H1 (cell line): ENCODE data around the gene ARTN. TPM values are rescaled to one million over a fixed set of nuclear protein-coding genes. Genes with fewer than 3 reads are reported as not detected.

ENCODE experiments used
- CTCF ChIA-PET: fragments of 300-600 bp; sonication (Branson Sonifier 250); formaldehyde crosslinking; loops from one replicate; lab custom pipeline; 2021; ENCODE audit not compliant: partially characterized antibody; lab: Charles Lee
- POLR2A ChIA-PET: fragments of 300-600 bp; sonication (Branson Sonifier 250); formaldehyde crosslinking; loops from one replicate; lab custom pipeline; 2021; ENCODE audit warnings: inconsistent platforms; ENCODE audit not compliant: partially characterized antibody; lab: Charles Lee
- DNase-seq, 2 experiments: peaks; one replicate each; pipeline versions ENCODE4 v3.0.0 to v3.0.0-alpha.2; 2010 to 2022; ENCODE audit warnings: low spot score in 2 of 2, low read depth in 1 of 2, mixed read lengths in 1 of 2
- FAIRE-seq: peaks from 2 replicates; lab custom pipeline; 2011; peaks lifted over from hg19 to GRCh38; lab: Jason Lieb, UNC
- H2AFZ ChIP-seq: 2 replicates; pipeline ENCODE4 v1.8.1; 2012; ENCODE audit warnings: low read length, inconsistent platforms
- H2AK5ac ChIP-seq: 2 replicates; pipeline ENCODE4 v1.6.1; 2013; ENCODE audit warnings: low read depth, low read length
- H2BK120ac ChIP-seq: replicated peaks from 2 replicates; pipeline ENCODE3; 2013; ENCODE audit warnings: low read depth, low read length, inconsistent platforms
- H2BK12ac ChIP-seq: 2 replicates; pipeline ENCODE4 v1.6.1; 2013; ENCODE audit warnings: low read depth, low read length
- H2BK15ac ChIP-seq: 2 replicates; pipeline ENCODE4 v1.6.1; 2013; ENCODE audit warnings: low read length
- H2BK20ac ChIP-seq: 2 replicates; pipeline ENCODE4 v1.6.1; 2013; ENCODE audit warnings: low read length
- H2BK5ac ChIP-seq: 2 replicates; pipeline ENCODE4 v1.6.1; 2013; ENCODE audit warnings: low read depth, low read length
- H3K14ac ChIP-seq: 2 replicates; pipeline ENCODE4 v1.6.1; 2013; ENCODE audit warnings: inconsistent platforms; ENCODE audit not compliant: insufficient read length
- H3K18ac ChIP-seq: 2 replicates; pipeline ENCODE4 v1.6.1; 2013; ENCODE audit warnings: low read length; ENCODE audit errors: extremely low read depth
- H3K23ac ChIP-seq: 2 replicates; pipeline ENCODE4 v1.6.1; 2013; ENCODE audit warnings: inconsistent platforms; ENCODE audit not compliant: insufficient read length
- H3K23me2 ChIP-seq: 2 replicates; pipeline ENCODE4 v1.6.1; 2013; ENCODE audit warnings: low read depth, low read length
- H3K27ac ChIP-seq: 2 replicates; pipeline ENCODE4 v1.6.1; 2011; ENCODE audit warnings: low read depth, low read length, inconsistent platforms
- H3K27me3 ChIP-seq, 4 experiments: replicated peaks in 1 of 4; 1 replicate in 1 of 4; 2 replicates in 3 of 4; pipeline versions ENCODE4 v1.6.1 to v1.8.1; 2011 to 2013; ENCODE audit warnings: low read length in 3 of 4, mild to moderate bottlenecking in 3 of 4, inconsistent platforms in 2 of 4, mixed read lengths in 2 of 4, moderate library complexity in 1 of 4; ENCODE audit not compliant: control insufficient read depth in 3 of 4, insufficient read depth in 3 of 4; ENCODE audit errors: extremely low read depth in 1 of 4
- H3K36me3 ChIP-seq, 4 experiments: 2 replicates each; pipeline versions ENCODE4 v1.6.1 to v1.8.1; 2011 to 2013; ENCODE audit warnings: mild to moderate bottlenecking in 4 of 4, low read length in 3 of 4, moderate library complexity in 2 of 4, control low read depth in 1 of 4, inconsistent platforms in 1 of 4; ENCODE audit not compliant: insufficient read depth in 4 of 4, control insufficient read depth in 2 of 4
- H3K4ac ChIP-seq: replicated peaks from 2 replicates; pipeline ENCODE3; 2013; ENCODE audit warnings: low read length, low read depth, mixed read lengths, inconsistent platforms; ENCODE audit not compliant: insufficient read length
- H3K4me1 ChIP-seq, 4 experiments: replicated peaks in 1 of 4; 1 replicate in 1 of 4; 2 replicates in 3 of 4; pipeline versions ENCODE4 v1.6.1 to v1.8.1; 2011 to 2013; ENCODE audit warnings: low read length in 3 of 4, inconsistent platforms in 2 of 4, mixed read lengths in 1 of 4; ENCODE audit not compliant: insufficient read depth in 4 of 4, control insufficient read depth in 3 of 4
- H3K4me2 ChIP-seq, 2 experiments: 2 replicates each; pipeline versions ENCODE4 v1.6.1 to v1.8.1; 2011 to 2013; ENCODE audit warnings: low read depth in 2 of 2, low read length in 2 of 2, control low read depth in 1 of 2, inconsistent platforms in 1 of 2, mild to moderate bottlenecking in 1 of 2; ENCODE audit not compliant: insufficient read depth in 1 of 2
- H3K4me3 ChIP-seq, 4 experiments: fragments of 200-600, 300-600 bp in 1 of 4; sonication (generic), shearing (Covaris generic), sonication (Bioruptor Twin) in 1 of 4; 2 replicates each; pipeline versions ENCODE4 v1.5.1 to v1.8.1; 2011 to 2016; ENCODE audit warnings: low read length in 4 of 4, low read depth in 3 of 4, control low read depth in 2 of 4, inconsistent platforms in 2 of 4, mild to moderate bottlenecking in 2 of 4, mixed read lengths in 1 of 4, moderate library complexity in 1 of 4; ENCODE audit not compliant: insufficient read depth in 2 of 4; ENCODE audit errors: extremely low read depth in 1 of 4
- H3K56ac ChIP-seq: replicated peaks from 2 replicates; pipeline ENCODE3; 2013; ENCODE audit warnings: low read depth, mild to moderate bottlenecking, mixed read lengths, low read length, inconsistent platforms; ENCODE audit not compliant: insufficient read length
- H3K79me1 ChIP-seq: 2 replicates; pipeline ENCODE4 v1.6.1; 2013; ENCODE audit warnings: low read depth, low read length, control low read depth
- H3K79me2 ChIP-seq, 2 experiments: 2 replicates each; pipeline versions ENCODE4 v1.6.1 to v1.8.1; 2012 to 2013; ENCODE audit warnings: low read length in 2 of 2, mild to moderate bottlenecking in 2 of 2, inconsistent platforms in 1 of 2; ENCODE audit not compliant: insufficient read depth in 2 of 2, control insufficient read depth in 1 of 2
- H3K9ac ChIP-seq, 4 experiments: replicated peaks in 1 of 4; 1 replicate in 1 of 4; 2 replicates in 3 of 4; pipeline versions ENCODE4 v1.6.1 to v1.8.1; 2011 to 2013; ENCODE audit warnings: low read depth in 3 of 4, low read length in 3 of 4, control low read depth in 2 of 4, mild to moderate bottlenecking in 2 of 4, moderate library complexity in 2 of 4, inconsistent platforms in 1 of 4; ENCODE audit errors: extremely low read depth in 1 of 4
- H3K9me3 ChIP-seq, 2 experiments: 2 replicates each; pipeline versions ENCODE4 v1.6.1 to v1.8.1; 2012 to 2013; ENCODE audit warnings: mild to moderate bottlenecking in 2 of 2, moderate library complexity in 2 of 2, control low read depth in 1 of 2, inconsistent platforms in 1 of 2, low read depth in 1 of 2, low read length in 1 of 2, mixed read lengths in 1 of 2; ENCODE audit not compliant: insufficient read depth in 2 of 2
- H4K20me1 ChIP-seq, 2 experiments: replicated peaks in 1 of 2; 2 replicates each; pipeline versions ENCODE3 to v1.8.1; 2011 to 2013; ENCODE audit warnings: inconsistent platforms in 2 of 2, low read length in 2 of 2, mild to moderate bottlenecking in 1 of 2; ENCODE audit not compliant: insufficient read depth in 2 of 2, control insufficient read depth in 1 of 2
- H4K5ac ChIP-seq: 2 replicates; pipeline ENCODE4 v1.6.1; 2013; ENCODE audit warnings: low read length, low read depth, mixed read lengths, inconsistent platforms; ENCODE audit not compliant: insufficient read length
- H4K8ac ChIP-seq: 2 replicates; pipeline ENCODE4 v1.8.0; 2013; ENCODE audit warnings: mild to moderate bottlenecking, moderate library complexity, low read length, inconsistent platforms; ENCODE audit not compliant: insufficient read depth; ENCODE audit errors: extremely low read depth
- H4K91ac ChIP-seq: replicated peaks from 2 replicates; pipeline ENCODE3; 2013; ENCODE audit warnings: low read length, mixed read lengths, inconsistent platforms; ENCODE audit not compliant: insufficient read length
- EP300 ChIP-seq, 2 experiments: IDR thresholded peaks; 1 replicate in 1 of 2; 2 replicates in 1 of 2; pipeline ENCODE4 v1.6.1; 2011 to 2012; ENCODE audit warnings: low read depth in 2 of 2, low read length in 2 of 2, mild to moderate bottlenecking in 2 of 2, borderline replicate concordance in 1 of 2, inconsistent platforms in 1 of 2, moderate library complexity in 1 of 2
- TAF1 ChIP-seq: IDR thresholded peaks from 2 replicates; pipeline ENCODE4 v1.6.1; 2011; ENCODE audit warnings: mild to moderate bottlenecking, low read depth, low read length
- WGBS, 2 experiments: shearing (Covaris generic) in 1 of 2; methylation state at CpG; one replicate each; pipeline versions ENCODE4 v1.1.6 to v1.1.7; 2013 to 2015; ENCODE audit warnings: low lambda C conversion rate in 2 of 2, mixed read lengths in 2 of 2, inconsistent platforms in 1 of 2, low coverage in 1 of 2, missing lambda C conversion rate in 1 of 2; ENCODE audit not compliant: insufficient replicate concordance in 2 of 2, insufficient coverage in 1 of 2, insufficient read length in 1 of 2; ENCODE audit errors: extremely low coverage in 1 of 2, missing lambda C conversion rate in 1 of 2; 5-methylcytosine and 5-hydroxymethylcytosine counted together
- polyA plus RNA-seq, 7 experiments: library from polyadenylated mRNA; depleted of rRNA in 3 of 7; stranded (reverse) in 5 of 7; unstranded in 2 of 7; fragments of >200 nt in 5 of 7; fragments of 200-250 nt in 2 of 7; gene quantifications; 1 replicate in 5 of 7; 2 replicates in 1 of 7; 4 replicates in 1 of 7; pipeline versions ENCODE4 v1.2.1 to v1.2.3, GENCODE V29; 2011 to 2013; ENCODE audit warnings: missing spikeins in 2 of 7, mixed read lengths in 2 of 7
- total RNA-seq: library from RNA; stranded (reverse); fragmentation: NEBNext Ultra II Directional; extraction: Animal tissue kit (Norgen Biotek cat#: 25700); gene quantifications from 2 replicates; pipeline ENCODE4 v1.2.1, GENCODE V29; 2021

The ARTN gene
- total and polyA plus RNA-seq, 2 of the 8 experiments (the other 6 are each of a cell fraction or from before 2014, with no cell fraction given): 13.5 to 22.7 TPM

GRCh38 chr1:43953361-43953760 is 19.8 kb downstream of the ARTN start:
- H3K9ac ChIP-seq: no peak overlapping the region
- no peak overlapping the region for H3K56ac ChIP-seq
- H3K14ac ChIP-seq: no peak overlapping the region
- H3K4ac ChIP-seq: no peak overlapping the region
- H2BK5ac ChIP-seq: no peak overlapping the region
- no peak overlapping the region for H4K8ac ChIP-seq
- peaks cover 3 to 10% (median 6%) of the 10 kb centered on the region in 4 experiments; a peak in 4 of 8 replicates for H3K36me3 ChIP-seq
- no peak overlapping the region for H2BK120ac ChIP-seq
- H3K79me1 ChIP-seq: peaks cover 3% of the 10 kb centered on the region
- no peak overlapping the region for H2BK15ac ChIP-seq
- TF ChIP-seq EP300 (IDR thresholded peaks at IDR 0.05; ENCODE audit: borderline replicate concordance in 1 of 2, low read depth in 2 of 2, low read length in 2 of 2): no peak
- TF ChIP-seq TAF1: no peak
- no peak overlapping the region for H2AK5ac ChIP-seq
- peaks cover 0 to 10% of the 10 kb centered on the region in 2 experiments for H4K20me1 ChIP-seq
- no peak overlapping the region for H2AFZ ChIP-seq
- no peak overlapping the region for H4K5ac ChIP-seq
- H3K4me1 ChIP-seq: peaks cover 0 to 5% (median 4%) of the 10 kb centered on the region in 4 experiments; a peak in 3 of 7 replicates
- H3K79me2 ChIP-seq: 0 out of 4 replicates have a peak, but pooled peaks cover 0 to 4% of the 10 kb centered on the region in 2 experiments
- H3K27me3 ChIP-seq: no peaks in the 10 kb centered on the region
- H3K23me2 ChIP-seq: no peaks in the 10 kb centered on the region
- H2BK20ac ChIP-seq: no peak overlapping the region
- H3K4me3 ChIP-seq: no peak overlapping the region
- no peaks in the 10 kb centered on the region for H3K9me3 ChIP-seq
- H3K27ac ChIP-seq: no peak overlapping the region
- no peak overlapping the region for H3K23ac ChIP-seq
- POLR2A ChIA-PET: interaction anchor here (0.9 to 2.1 kb wide), 7 partner anchors 10 to 190 kb away, joined by 3 to 10 read pairs (median 4); partner anchors contain the start of genes DPH2 and SLC6A9
- H3K4me2 ChIP-seq: peak overlapping the region; percentile 14 to 57; a peak in 3 of 4 replicates
- WGBS, 2 experiments: 81% methylated on average over 3 of the region's 3 CpGs; no CpG with 5 or more reads in 1 of the 2 experiments
- CTCF ChIA-PET: interaction anchor here (0.7 to 4.6 kb wide), 14 partner anchors 10 to 189 kb away, joined by 3 to 25 read pairs (median 4); partner anchors contain the start of genes ATP6V0B and DPH2
- FAIRE-seq (no peak), DNase-seq (no peak)
- H4K91ac ChIP-seq: no peak overlapping the region
- no peak overlapping the region for H2BK12ac ChIP-seq
- H3K18ac ChIP-seq: no peak overlapping the region; the same call in 1 of the 2 replicates
